ENCODE measurements around the gene SHOC1.

The SHOC1 gene

DNA sequence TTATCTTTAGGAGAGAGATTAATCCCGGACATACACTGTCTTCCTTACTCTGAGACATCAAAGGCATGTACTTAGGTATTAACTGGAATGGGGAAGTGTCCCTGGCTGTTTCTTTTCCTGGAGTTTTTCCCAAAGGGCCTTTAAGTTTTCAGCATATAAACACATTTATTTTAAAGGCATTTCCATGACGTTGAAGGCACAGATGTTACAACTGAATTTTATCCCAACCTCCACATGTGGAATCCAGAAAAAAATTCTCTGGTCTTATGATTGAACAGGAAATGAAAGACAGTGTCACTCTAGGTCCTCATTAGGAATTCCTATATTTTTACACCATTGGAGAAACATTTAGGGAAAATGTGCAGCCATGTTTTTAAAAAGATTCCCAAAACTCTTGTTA, 41.6 kb upstream of the SHOC1 start:
- Histone ChIP-seq H3K9me2 (replicated peaks; ENCODE audit: control insufficient read depth, low read length) (no peaks in the 10 kb centered on the region), H3K4me3 (ENCODE audit: low read length) (no peak overlapping the region), H3K36me3 (ENCODE audit: control insufficient read depth, low read length) (no peaks in the 10 kb centered on the region), H4K20me1 (ENCODE audit: control insufficient read depth, insufficient read depth, low read depth, low read length) (no peaks in the 10 kb centered on the region), H3K4me1 (ENCODE audit: control insufficient read depth, low read length) (no peaks in the 10 kb centered on the region), H3K4me2 (ENCODE audit: low read length) (no peak overlapping the region), H3K27ac (ENCODE audit: low read depth, low read length) (no peak overlapping the region), H3K79me2 (ENCODE audit: control insufficient read depth, low read length) (no peaks in the 10 kb centered on the region), H3K9me3 (ENCODE audit: control insufficient read depth, insufficient read depth, low read length) (no peaks in the 10 kb centered on the region), H3K27me3 (ENCODE audit: control insufficient read depth, low read length) (peaks cover 9% of the 10 kb centered on the region), H3F3A (ENCODE audit: control insufficient read depth, insufficient read depth) (no peaks in the 10 kb centered on the region)
- TF ChIP-seq EZH2phosphoT487 (IDR thresholded peaks at IDR 0.05; ENCODE audit: borderline replicate concordance, low read length): no peak
- TF ChIP-seq CTCF (IDR thresholded peaks at IDR 0.05; ENCODE audit: low read depth, low read length, poor library complexity, severe bottlenecking): no peak

- no peaks in the 10 kb centered on the region for H3K4me1 ChIP-seq (ENCODE audit: control insufficient read depth, low read length)
- H3K9me2 ChIP-seq (replicated peaks; ENCODE audit: control insufficient read depth, low read length): no peaks in the 10 kb centered on the region
- H3K36me3 ChIP-seq (ENCODE audit: control insufficient read depth, low read length): no peaks in the 10 kb centered on the region
- H3K79me2 ChIP-seq (ENCODE audit: control insufficient read depth, low read length): no peaks in the 10 kb centered on the region
- H3K9me3 ChIP-seq (ENCODE audit: control insufficient read depth, insufficient read depth, low read length): no peaks in the 10 kb centered on the region
- TF ChIP-seq EZH2phosphoT487 (IDR thresholded peaks at IDR 0.05; ENCODE audit: borderline replicate concordance, low read length) (no peak), CTCF (IDR thresholded peaks at IDR 0.05; ENCODE audit: low read depth, low read length, poor library complexity, severe bottlenecking) (no peak)
- no peaks in the 10 kb centered on the region for H3F3A ChIP-seq (ENCODE audit: control insufficient read depth, insufficient read depth)
- H4K20me1 ChIP-seq (ENCODE audit: control insufficient read depth, insufficient read depth, low read depth, low read length): no peaks in the 10 kb centered on the region
- no peak overlapping the region for H3K4me2 ChIP-seq (ENCODE audit: low read length)
- peaks cover 3% of the 10 kb centered on the region for H3K27me3 ChIP-seq (ENCODE audit: control insufficient read depth, low read length)
- no peak overlapping the region for H3K4me3 ChIP-seq (ENCODE audit: low read length)
- no peak overlapping the region for H3K27ac ChIP-seq (ENCODE audit: low read depth, low read length)
Observed at GRCh38 chr9:111833941-111834340, 39.2 kb upstream of the SHOC1 start.

- Histone ChIP-seq H3K9me3 (ENCODE audit: control insufficient read depth, insufficient read depth, low read length) (no peaks in the 10 kb centered on the region), H3K9me2 (replicated peaks; ENCODE audit: control insufficient read depth, low read length) (no peaks in the 10 kb centered on the region), H3K27ac (ENCODE audit: low read depth, low read length) (no peak overlapping the region), H3K79me2 (ENCODE audit: control insufficient read depth, low read length) (no peaks in the 10 kb centered on the region), H3K4me2 (ENCODE audit: low read length) (no peak overlapping the region), H4K20me1 (ENCODE audit: control insufficient read depth, insufficient read depth, low read depth, low read length) (no peaks in the 10 kb centered on the region), H3K36me3 (ENCODE audit: control insufficient read depth, low read length) (no peaks in the 10 kb centered on the region), H3K4me3 (ENCODE audit: low read length) (no peak overlapping the region), H3F3A (ENCODE audit: control insufficient read depth, insufficient read depth) (no peaks in the 10 kb centered on the region), H3K4me1 (ENCODE audit: control insufficient read depth, low read length) (no peaks in the 10 kb centered on the region), H3K27me3 (ENCODE audit: control insufficient read depth, low read length) (no peaks in the 10 kb centered on the region)
- TF ChIP-seq EZH2phosphoT487 (IDR thresholded peaks at IDR 0.05; ENCODE audit: borderline replicate concordance, low read length): no peak
- TF ChIP-seq CTCF (IDR thresholded peaks at IDR 0.05; ENCODE audit: low read depth, low read length, poor library complexity, severe bottlenecking): no peak
Observed at GRCh38 chr9:111832449-111832848, 37.7 kb upstream of the SHOC1 start.

All from DOHH2 (cell line).